Neural progenitor cell (in vitro differentiated cells): Measurements from ENCODE around the gene VPS50. TPM values are rescaled to one million over a fixed set of nuclear protein-coding genes. Genes with fewer than 3 reads are reported as not detected.

Experiments used
- DNase-seq: peaks from one replicate; pipeline ENCODE4 v3.0.0-alpha.2; 2016; ENCODE audit warnings: low spot score
- H2AFZ ChIP-seq: fragments of 200-600 bp; sonication (generic); replicated peaks from 2 replicates; pipeline ENCODE4 v1.6.1; 2016; ENCODE audit warnings: antibody characterized with exemption
- H3F3A ChIP-seq: fragments of 200-600 bp; sonication (generic); 2 replicates; pipeline ENCODE4 v1.6.1; 2016; ENCODE audit warnings: antibody characterized with exemption, low read depth
- H3K27ac ChIP-seq: fragments of 200-600 bp; sonication (generic); 2 replicates; pipeline ENCODE4 v1.5.1; 2016; ENCODE audit warnings: mild to moderate bottlenecking
- H3K27me3 ChIP-seq: fragments of 200-600 bp; sonication (generic); 2 replicates; pipeline ENCODE4 v1.6.1; 2016; ENCODE audit warnings: mild to moderate bottlenecking, moderate library complexity
- H3K36me3 ChIP-seq: fragments of 200-600 bp; sonication (generic); 2 replicates; pipeline ENCODE4 v1.5.1; 2016
- H3K4me1 ChIP-seq: fragments of 200-600 bp; sonication (generic); 2 replicates; pipeline ENCODE4 v1.6.1; 2016; ENCODE audit warnings: mixed run types
- H3K4me2 ChIP-seq: fragments of 200-600 bp; sonication (generic); 2 replicates; pipeline ENCODE4 v1.6.1; 2016
- H3K4me3 ChIP-seq: fragments of 200-600 bp; sonication (generic); 2 replicates; pipeline ENCODE4 v1.5.1; 2016
- H3K79me2 ChIP-seq: fragments of 200-600 bp; sonication (generic); 2 replicates; pipeline ENCODE4 v1.6.1; 2016; ENCODE audit warnings: low read depth
- H3K9ac ChIP-seq: fragments of 200-600 bp; sonication (generic); 2 replicates; pipeline ENCODE4 v1.6.1; 2016
- H3K9me3 ChIP-seq: fragments of 200-600 bp; sonication (generic); 2 replicates; pipeline ENCODE4 v1.5.1; 2016; ENCODE audit warnings: low read depth
- H4K20me1 ChIP-seq: fragments of 200-600 bp; sonication (generic); 2 replicates; pipeline ENCODE4 v1.6.1; 2016; ENCODE audit warnings: low read depth
- H3K27ac Mint-ChIP-seq: 3 replicates; pipeline ENCODE4 v1.8.0; 2021; ENCODE audit warnings: mixed read lengths
- H3K27me3 Mint-ChIP-seq: 2 replicates; pipeline ENCODE4 v1.8.0; 2022; ENCODE audit warnings: low read depth, mild to moderate bottlenecking, inconsistent platforms, moderate library complexity, mixed read lengths; ENCODE audit not compliant: insufficient read depth
- H3K36me3 Mint-ChIP-seq: 3 replicates; pipeline ENCODE4 v1.8.0; 2021; ENCODE audit warnings: mixed read lengths
- H3K4me1 Mint-ChIP-seq: 3 replicates; pipeline ENCODE4 v1.8.0; 2021; ENCODE audit warnings: mixed read lengths
- H3K4me3 Mint-ChIP-seq: 3 replicates; pipeline ENCODE4 v1.8.0; 2021; ENCODE audit warnings: mild to moderate bottlenecking, moderate library complexity, mixed read lengths
- H3K9me3 Mint-ChIP-seq: 3 replicates; pipeline ENCODE4 v1.8.0; 2020; ENCODE audit warnings: mixed read lengths
- CTCF ChIP-seq: fragments of 200-600 bp; sonication (generic); IDR thresholded peaks from 2 replicates; pipeline ENCODE4 v1.5.1; 2017; ENCODE audit warnings: antibody characterized with exemption, mild to moderate bottlenecking
- EZH2 ChIP-seq: fragments of 200-600 bp; sonication (generic); IDR thresholded peaks from 2 replicates; pipeline ENCODE4 v1.6.1; 2017; ENCODE audit warnings: antibody characterized with exemption, mild to moderate bottlenecking, moderate library complexity
- EZH2phosphoT487 ChIP-seq: fragments of 200-600 bp; sonication (generic); IDR thresholded peaks from 2 replicates; pipeline ENCODE4 v1.6.1; 2017; ENCODE audit warnings: antibody characterized with exemption
- total RNA-seq: library from RNA; depleted of rRNA; stranded (reverse); fragments of >200 nt; gene quantifications from 2 replicates; pipeline ENCODE4 v1.2.3, GENCODE V29; 2015; ENCODE audit warnings: low replicate concordance

Gene VPS50
- total RNA-seq, 1 donor from 2014 or later, result 26.5 TPM

- H3K4me3 ChIP-seq, result no peak overlapping the region
- no peaks in the 10 kb centered on the region for H3F3A ChIP-seq
- H3K36me3 ChIP-seq, result no peaks in the 10 kb centered on the region
- no peak overlapping the region for H3K9ac ChIP-seq
- Mint-ChIP-seq H3K4me3 (no peak overlapping the region), H3K36me3 (no peaks in the 10 kb centered on the region), H3K27me3 (no peaks in the 10 kb centered on the region), H3K4me1 (no peaks in the 10 kb centered on the region), H3K27ac (no peak overlapping the region), H3K9me3 (no peaks in the 10 kb centered on the region)
- H3K4me1 ChIP-seq, result peaks cover 6% of the 10 kb centered on the region
- no peaks in the 10 kb centered on the region for H3K27me3 ChIP-seq
- peaks cover 23% of the 10 kb centered on the region for H3K79me2 ChIP-seq
- no peak for DNase-seq
- TF ChIP-seq CTCF (no peak), EZH2 (no peak), EZH2phosphoT487 (no peak)
- no peaks in the 10 kb centered on the region for H3K9me3 ChIP-seq
- H4K20me1 ChIP-seq, result no peaks in the 10 kb centered on the region
- H3K4me2 ChIP-seq, result no peak overlapping the region
- no peak overlapping the region for H2AFZ ChIP-seq
- no peak overlapping the region for H3K27ac ChIP-seq
These were observed 6.0 kb downstream of the VPS50 start for GRCh38 chr7:93238131-93238530.

- Histone ChIP-seq H3K9me3 (no peaks in the 10 kb centered on the region), H3F3A (no peaks in the 10 kb centered on the region), H2AFZ (no peak overlapping the region), H3K27ac (no peak overlapping the region), H3K36me3 (no peaks in the 10 kb centered on the region), H3K79me2 (peaks cover 17% of the 10 kb centered on the region), H3K4me3 (no peak overlapping the region), H3K4me2 (no peak overlapping the region), H3K27me3 (no peaks in the 10 kb centered on the region), H3K4me1 (no peaks in the 10 kb centered on the region), H3K9ac (no peak overlapping the region), H4K20me1 (no peaks in the 10 kb centered on the region)
- Mint-ChIP-seq H3K27ac (no peak overlapping the region), H3K4me3 (no peak overlapping the region), H3K36me3 (no peaks in the 10 kb centered on the region), H3K4me1 (no peaks in the 10 kb centered on the region), H3K9me3 (no peaks in the 10 kb centered on the region), H3K27me3 (no peaks in the 10 kb centered on the region)
- TF ChIP-seq CTCF, result no peak
- TF ChIP-seq EZH2phosphoT487, result no peak
- no peak for TF ChIP-seq EZH2
- DNase-seq, result no peak
These were observed 6.6 kb downstream of the VPS50 start for GRCh38 chr7:93238748-93239147.

GRCh38 chr7:93239824-93240223, 7.7 kb downstream of the VPS50 start:
- no peaks in the 10 kb centered on the region for H3K9me3 ChIP-seq
- H3K79me2 ChIP-seq, result peaks cover 11% of the 10 kb centered on the region
- no peaks in the 10 kb centered on the region for H4K20me1 ChIP-seq
- Mint-ChIP-seq H3K4me1 (no peaks in the 10 kb centered on the region), H3K27ac (no peak overlapping the region), H3K9me3 (no peaks in the 10 kb centered on the region), H3K4me3 (no peak overlapping the region), H3K27me3 (no peaks in the 10 kb centered on the region), H3K36me3 (no peaks in the 10 kb centered on the region)
- no peak overlapping the region for H3K4me3 ChIP-seq
- H3K27ac ChIP-seq, result no peak overlapping the region
- H3K4me2 ChIP-seq, result no peak overlapping the region
- no peak overlapping the region for H2AFZ ChIP-seq
- DNase-seq, result no peak
- no peak for TF ChIP-seq EZH2phosphoT487
- no peaks in the 10 kb centered on the region for H3K36me3 ChIP-seq
- H3K9ac ChIP-seq, result no peak overlapping the region
- no peaks in the 10 kb centered on the region for H3K4me1 ChIP-seq
- no peaks in the 10 kb centered on the region for H3K27me3 ChIP-seq
- H3F3A ChIP-seq, result no peaks in the 10 kb centered on the region

- Histone ChIP-seq H3K36me3 (no peaks in the 10 kb centered on the region), H3F3A (no peaks in the 10 kb centered on the region), H3K27me3 (no peaks in the 10 kb centered on the region), H3K9ac (no peak overlapping the region), H3K4me3 (no peak overlapping the region), H4K20me1 (no peaks in the 10 kb centered on the region), H3K4me2 (no peak overlapping the region), H3K4me1 (no peaks in the 10 kb centered on the region), H3K9me3 (no peaks in the 10 kb centered on the region), H3K27ac (no peak overlapping the region), H3K79me2 (peaks cover 5% of the 10 kb centered on the region), H2AFZ (no peak overlapping the region)
- Mint-ChIP-seq H3K36me3 (no peaks in the 10 kb centered on the region), H3K4me1 (no peaks in the 10 kb centered on the region), H3K27ac (no peak overlapping the region), H3K27me3 (no peaks in the 10 kb centered on the region), H3K9me3 (no peaks in the 10 kb centered on the region), H3K4me3 (no peak overlapping the region)
- no peak for TF ChIP-seq EZH2phosphoT487
- TF ChIP-seq CTCF, result no peak
- no peak for TF ChIP-seq EZH2
- no peak for DNase-seq
These were observed 9.9 kb downstream of the VPS50 start for GRCh38 chr7:93242106-93242505.
